Neuronal stem cell (in vitro differentiated cells): ENCODE data around the gene HOMER1.

Experiments
- DNase-seq: peaks from one replicate; pipeline ENCODE4 v3.0.0-alpha.2; 2013; ENCODE audit warnings: low spot score
- H2AFZ ChIP-seq: one replicate; pipeline ENCODE4 v1.6.1; 2013; ENCODE audit warnings: mild to moderate bottlenecking, low read length, inconsistent platforms
- H2AK5ac ChIP-seq: 2 replicates; pipeline ENCODE4 v1.6.1; 2013; ENCODE audit warnings: low read depth, mild to moderate bottlenecking, inconsistent platforms, low read length, moderate library complexity, mixed read lengths
- H2BK120ac ChIP-seq: 2 replicates; pipeline ENCODE4 v1.6.1; 2013; ENCODE audit warnings: low read depth, mild to moderate bottlenecking, inconsistent platforms, low read length, moderate library complexity, mixed read lengths
- H2BK12ac ChIP-seq: one replicate; pipeline ENCODE4 v1.6.1; 2013; ENCODE audit warnings: low read length, inconsistent platforms
- H2BK15ac ChIP-seq: 2 replicates; pipeline ENCODE4 v1.6.1; 2013; ENCODE audit warnings: mild to moderate bottlenecking, low read length, inconsistent platforms, mixed read lengths
- H2BK5ac ChIP-seq: one replicate; pipeline ENCODE4 v1.6.1; 2013; ENCODE audit warnings: inconsistent platforms, mild to moderate bottlenecking, low read length, moderate library complexity
- H3K14ac ChIP-seq: one replicate; pipeline ENCODE4 v1.6.1; 2013; ENCODE audit warnings: low read length, inconsistent platforms
- H3K18ac ChIP-seq: 2 replicates; pipeline ENCODE4 v1.6.1; 2013; ENCODE audit warnings: low read length, inconsistent platforms
- H3K23ac ChIP-seq: 2 replicates; pipeline ENCODE4 v1.6.1; 2013; ENCODE audit warnings: low read depth, mild to moderate bottlenecking, mixed read lengths, low read length, inconsistent platforms; ENCODE audit not compliant: poor library complexity
- H3K27ac ChIP-seq: replicated peaks from 3 replicates; pipeline ENCODE4 v1.5.1; 2013; ENCODE audit warnings: low read length, inconsistent platforms
- H3K27me3 ChIP-seq, 3 experiments: 2 replicates each; pipeline ENCODE4 v1.6.1; 2013; ENCODE audit warnings: low read length in 3 of 3, mild to moderate bottlenecking in 2 of 3, inconsistent platforms in 1 of 3, low read depth in 1 of 3, mixed read lengths in 1 of 3, moderate library complexity in 1 of 3; ENCODE audit not compliant: control insufficient read depth in 3 of 3, insufficient read depth in 3 of 3
- H3K36me3 ChIP-seq, 2 donors: replicated peaks in 1 of 2; 2 replicates each; pipeline ENCODE4 v1.6.1; 2013; ENCODE audit warnings: low read length in 2 of 2; ENCODE audit not compliant: control insufficient read depth in 2 of 2, insufficient read depth in 2 of 2
- H3K4ac ChIP-seq: 2 replicates; pipeline ENCODE4 v1.6.1; 2013; ENCODE audit warnings: inconsistent platforms, mild to moderate bottlenecking, low read length, moderate library complexity
- H3K4me1 ChIP-seq, 2 donors: 1 replicate in 1 of 2; 2 replicates in 1 of 2; pipeline ENCODE4 v1.6.1; 2013; ENCODE audit warnings: low read length in 2 of 2, low read depth in 1 of 2; ENCODE audit not compliant: control insufficient read depth in 2 of 2, insufficient read depth in 1 of 2
- H3K4me2 ChIP-seq: one replicate; pipeline ENCODE4 v1.6.1; 2013; ENCODE audit warnings: mild to moderate bottlenecking, low read length, inconsistent platforms; ENCODE audit not compliant: insufficient read depth, poor library complexity, severe bottlenecking
- H3K4me3 ChIP-seq, 2 donors: 2 replicates each; pipeline ENCODE4 v1.5.1; 2013; ENCODE audit warnings: low read length in 2 of 2, mild to moderate bottlenecking in 2 of 2, inconsistent platforms in 1 of 2, moderate library complexity in 1 of 2
- H3K79me1 ChIP-seq: one replicate; pipeline ENCODE4 v1.6.1; 2013; ENCODE audit warnings: low read depth, mild to moderate bottlenecking, inconsistent platforms, low read length, moderate library complexity
- H3K9ac ChIP-seq: one replicate; pipeline ENCODE4 v1.6.1; 2013; ENCODE audit warnings: mild to moderate bottlenecking, low read depth, low read length, inconsistent platforms; ENCODE audit not compliant: poor library complexity
- H3K9me3 ChIP-seq, 2 donors: replicated peaks in 1 of 2; 2 replicates each; pipeline versions ENCODE3 to v1.6.1; 2013; ENCODE audit warnings: low read length in 2 of 2, mild to moderate bottlenecking in 2 of 2, inconsistent platforms in 1 of 2, low read depth in 1 of 2, mixed read lengths in 1 of 2, moderate library complexity in 1 of 2; ENCODE audit not compliant: control insufficient read depth in 2 of 2, insufficient read depth in 1 of 2
- H4K8ac ChIP-seq: one replicate; pipeline ENCODE4 v1.6.1; 2013; ENCODE audit warnings: low read depth, mild to moderate bottlenecking, inconsistent platforms, low read length, moderate library complexity
- H4K91ac ChIP-seq: one replicate; pipeline ENCODE4 v1.6.1; 2013; ENCODE audit warnings: low read length, low read depth, mild to moderate bottlenecking, inconsistent platforms; ENCODE audit not compliant: poor library complexity
- WGBS, 2 donors: extraction: QIAGEN DNeasy Blood & Tissue Kit; methylation state at CpG; one replicate each; pipeline ENCODE4 v1.1.7; 2013; ENCODE audit warnings: missing lambda C conversion rate in 2 of 2, mixed read lengths in 1 of 2; ENCODE audit not compliant: insufficient read length in 2 of 2, insufficient replicate concordance in 1 of 2; ENCODE audit errors: extremely low coverage in 2 of 2; 5-methylcytosine and 5-hydroxymethylcytosine counted together

The HOMER1 gene

DNA sequence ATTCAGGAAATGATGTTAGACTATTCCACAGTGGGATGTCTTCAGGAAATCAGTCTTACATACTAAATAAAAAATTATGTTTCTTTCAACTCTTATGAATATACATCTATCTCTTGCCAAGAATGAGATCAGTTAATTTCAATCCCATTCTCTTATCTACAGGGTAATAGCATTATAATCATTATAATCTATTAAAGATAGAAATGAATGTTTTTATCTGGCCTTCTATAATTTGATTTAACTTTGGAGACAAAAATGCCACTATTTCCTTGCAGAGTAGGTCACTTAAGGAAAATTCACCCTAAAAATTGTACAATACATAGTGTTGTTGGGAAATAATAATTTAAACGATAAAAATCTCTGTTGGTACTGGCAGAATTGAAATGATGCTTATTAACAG lies 96.4 kb downstream of the HOMER1 start:
- no peak overlapping the region for H2BK12ac ChIP-seq
- no peak overlapping the region for H2AK5ac ChIP-seq
- no peak overlapping the region for H4K91ac ChIP-seq
- no peak overlapping the region for H2AFZ ChIP-seq
- H2BK15ac ChIP-seq = no peak overlapping the region
- no peak overlapping the region for H3K27ac ChIP-seq
- no peak overlapping the region for H3K9ac ChIP-seq
- H3K23ac ChIP-seq = no peak overlapping the region
- no peaks in the 10 kb centered on the region for H3K79me1 ChIP-seq
- H2BK120ac ChIP-seq = no peak overlapping the region
- no peak overlapping the region for H2BK5ac ChIP-seq
- peaks cover 0 to 5% of the 10 kb centered on the region in 2 donors for H3K36me3 ChIP-seq
- no CpG with 5 or more reads among the region's 1 CpG for WGBS, 2 donors
- no peak overlapping the region for H3K4ac ChIP-seq
- H3K18ac ChIP-seq = no peak overlapping the region
- no peak overlapping the region for H3K14ac ChIP-seq
- no peaks in the 10 kb centered on the region for H3K4me1 ChIP-seq
- no peak overlapping the region for H4K8ac ChIP-seq
- DNase-seq = no peak
- H3K9me3 ChIP-seq = no peaks in the 10 kb centered on the region
- no peaks in the 10 kb centered on the region for H3K27me3 ChIP-seq
- no peak overlapping the region for H3K4me3 ChIP-seq
- no peak overlapping the region for H3K4me2 ChIP-seq

DNA sequence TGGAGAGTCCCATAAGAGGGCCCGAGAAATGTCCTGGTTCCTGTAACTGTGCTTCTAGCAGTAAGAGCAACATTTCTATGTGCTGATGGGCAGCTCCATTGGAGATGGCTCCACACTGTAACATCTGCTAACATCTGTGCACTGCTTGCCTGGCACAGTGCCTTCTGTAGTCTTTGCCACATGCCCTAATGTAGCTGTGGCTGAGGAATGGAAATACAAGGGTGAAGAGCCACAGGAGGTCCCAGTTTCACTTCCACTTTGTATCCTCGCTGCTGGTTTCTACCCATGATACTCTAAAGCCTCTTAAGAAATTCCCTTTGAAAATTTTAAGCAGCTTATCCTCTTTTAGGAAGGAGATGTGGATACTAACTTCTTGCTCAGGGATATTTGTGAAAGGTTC lies 97.4 kb downstream of the HOMER1 start:
- Histone ChIP-seq H3K4ac (no peak overlapping the region), H3K27me3 (no peaks in the 10 kb centered on the region), H4K91ac (no peak overlapping the region), H3K36me3 (peaks cover 4 to 5% of the 10 kb centered on the region in 2 donors), H3K23ac (no peak overlapping the region), H3K9ac (no peak overlapping the region), H3K27ac (no peak overlapping the region), H3K9me3 (no peaks in the 10 kb centered on the region), H2BK120ac (no peak overlapping the region), H3K4me3 (no peak overlapping the region), H2BK12ac (no peak overlapping the region), H4K8ac (no peak overlapping the region), H3K14ac (peak overlapping the region; percentile 75), H2BK15ac (no peak overlapping the region), H3K18ac (peak overlapping the region; percentile 48), H2AFZ (no peak overlapping the region), H3K4me2 (no peak overlapping the region), H3K4me1 (no peaks in the 10 kb centered on the region), H2AK5ac (no peak overlapping the region), H3K79me1 (no peaks in the 10 kb centered on the region), H2BK5ac (no peak overlapping the region)
- DNase-seq = no peak
- WGBS, 2 donors = no CpG with 5 or more reads among the region's 2 CpGs

DNA sequence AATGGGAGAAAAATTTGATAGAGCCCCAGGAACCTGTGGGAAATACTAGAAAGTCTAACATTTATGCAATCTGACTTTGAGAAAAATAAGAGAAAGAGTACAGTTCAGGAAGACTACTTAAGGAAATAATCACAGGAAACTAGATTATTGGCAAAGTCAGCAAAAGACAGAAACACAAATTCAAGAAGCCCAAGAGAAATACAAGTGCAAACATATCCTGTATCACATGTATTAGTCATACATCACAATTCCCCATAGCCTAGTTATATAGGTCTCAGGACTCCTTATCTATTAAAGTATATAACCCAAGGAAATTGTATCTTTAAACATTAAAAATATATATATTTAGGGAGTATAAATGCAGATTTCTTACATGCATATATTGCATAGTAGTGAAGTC lies 100.8 kb downstream of the HOMER1 start:
- Histone ChIP-seq H3K4me1 (no peaks in the 10 kb centered on the region), H3K9me3 (peaks cover 3 to 15% of the 10 kb centered on the region in 2 donors), H3K18ac (no peak overlapping the region), H3K23ac (no peak overlapping the region), H2BK12ac (no peak overlapping the region), H3K36me3 (peaks cover 5 to 12% of the 10 kb centered on the region in 2 donors), H2BK5ac (no peak overlapping the region), H3K4ac (no peak overlapping the region), H2AK5ac (no peak overlapping the region), H3K79me1 (no peaks in the 10 kb centered on the region), H3K4me3 (no peak overlapping the region), H3K14ac (no peak overlapping the region), H4K8ac (no peak overlapping the region), H3K9ac (no peak overlapping the region), H4K91ac (no peak overlapping the region), H2BK120ac (no peak overlapping the region), H3K27ac (no peak overlapping the region), H3K4me2 (no peak overlapping the region), H2AFZ (no peak overlapping the region), H3K27me3 (no peaks in the 10 kb centered on the region), H2BK15ac (no peak overlapping the region)
- DNase-seq = no peak

DNA sequence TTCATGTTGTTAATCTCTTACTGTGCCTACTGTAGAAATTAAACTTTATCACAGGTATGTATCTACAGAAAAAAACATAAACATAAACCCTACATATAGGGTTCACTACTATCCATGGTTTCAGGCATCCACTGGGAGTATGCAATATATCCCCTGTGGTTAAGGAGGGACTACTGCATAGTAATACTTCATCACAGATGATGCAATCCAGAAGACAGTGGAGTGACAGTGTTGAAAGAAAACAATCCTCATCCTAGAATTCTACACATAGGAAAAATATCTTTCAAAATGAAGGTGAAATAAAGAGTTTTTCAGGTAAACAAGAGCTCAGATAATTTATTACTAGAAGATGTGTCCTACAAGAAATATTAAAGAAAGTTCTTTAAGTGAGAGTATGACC lies 105.9 kb downstream of the HOMER1 start:
- H3K27me3 ChIP-seq = no peaks in the 10 kb centered on the region
- H4K8ac ChIP-seq = no peak overlapping the region
- no peak overlapping the region for H2BK15ac ChIP-seq
- H3K4me1 ChIP-seq = no peaks in the 10 kb centered on the region
- DNase-seq = no peak
- H3K4me2 ChIP-seq = no peak overlapping the region
- no peak overlapping the region for H2BK12ac ChIP-seq
- H3K14ac ChIP-seq = no peak overlapping the region
- peaks cover 3 to 18% of the 10 kb centered on the region in 2 donors for H3K9me3 ChIP-seq
- no peak overlapping the region for H3K27ac ChIP-seq
- H2BK5ac ChIP-seq = no peak overlapping the region
- no peak overlapping the region for H3K4ac ChIP-seq
- no peak overlapping the region for H3K23ac ChIP-seq
- H4K91ac ChIP-seq = no peak overlapping the region
- peaks cover 2 to 21% of the 10 kb centered on the region in 2 donors for H3K36me3 ChIP-seq
- H2AK5ac ChIP-seq = no peak overlapping the region
- no peak overlapping the region for H3K18ac ChIP-seq
- no peak overlapping the region for H3K4me3 ChIP-seq
- no peak overlapping the region for H2BK120ac ChIP-seq
- H2AFZ ChIP-seq = no peak overlapping the region
- no peak overlapping the region for H3K9ac ChIP-seq
- no peaks in the 10 kb centered on the region for H3K79me1 ChIP-seq
